ENCODE measurements around the gene PLEKHH1. TPM values are rescaled to one million over a fixed set of nuclear protein-coding genes. Genes with fewer than 3 reads are reported as not detected.
"Not testable (repeated sequence)": the region's sequence is repeated elsewhere in the genome, so short reads cannot be mapped to it uniquely, and the experiment has no call there.

Gene PLEKHH1
- total RNA-seq, 2 donors from 2014 or later = 1.0 to 1.2 TPM

DNA sequence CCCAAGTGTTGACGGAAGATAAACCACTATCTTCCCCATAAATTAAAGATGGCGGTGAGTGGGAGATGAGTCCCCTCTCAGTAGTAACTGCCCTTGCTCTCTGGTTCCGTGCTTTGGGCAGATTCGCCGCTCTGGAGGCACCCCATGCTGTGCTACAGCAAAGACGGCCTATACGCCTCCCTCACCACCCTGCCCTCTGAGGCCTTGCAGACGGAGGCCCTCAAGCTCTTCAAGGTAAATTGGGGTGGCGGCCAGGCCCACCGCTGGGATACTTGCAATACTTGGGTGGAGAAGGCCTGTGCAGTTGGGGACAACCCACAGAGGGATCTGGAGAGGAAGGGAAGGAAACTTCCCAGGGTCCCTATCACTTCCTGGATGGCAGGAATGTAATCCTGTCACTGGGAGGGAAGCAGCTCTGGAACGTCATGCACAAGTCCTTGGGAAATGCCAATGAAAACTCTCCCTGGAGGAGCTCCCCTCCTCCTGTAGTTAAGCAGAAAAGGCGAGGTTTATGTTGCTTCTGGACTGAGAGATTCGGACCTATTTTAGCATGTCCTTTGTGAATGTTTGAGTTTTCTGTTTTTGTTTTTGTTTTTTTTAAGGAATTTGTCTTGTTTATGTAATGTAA lies 44.2 kb downstream of the PLEKHH1 start:
- DNase-seq = no peak
- no peak overlapping the region for H3K4me3 Mint-ChIP-seq
- no peaks in the 10 kb centered on the region for H3K36me3 Mint-ChIP-seq (ENCODE audit: insufficient read depth in 2 of 2)
- no peaks in the 10 kb centered on the region for H3K4me1 Mint-ChIP-seq (ENCODE audit: low read depth)
- H3K27me3 Mint-ChIP-seq (ENCODE audit: low read depth) = no peaks in the 10 kb centered on the region
- H3K9me3 Mint-ChIP-seq = no peaks in the 10 kb centered on the region
- no peak overlapping the region for H3K27ac Mint-ChIP-seq
- no peak for ATAC-seq (replicated peaks in 1 of 2)

GRCh38 chr14:67577909-67578749 lies 45.0 kb downstream of the PLEKHH1 start:
- ATAC-seq (replicated peaks in 1 of 2) (no peak), DNase-seq (no peak)
- H3K36me3 Mint-ChIP-seq (ENCODE audit: insufficient read depth in 2 of 2) = no peaks in the 10 kb centered on the region
- no peak overlapping the region for H3K4me3 Mint-ChIP-seq
- no peaks in the 10 kb centered on the region for H3K9me3 Mint-ChIP-seq
- no peaks in the 10 kb centered on the region for H3K4me1 Mint-ChIP-seq (ENCODE audit: low read depth)
- no peaks in the 10 kb centered on the region for H3K27me3 Mint-ChIP-seq (ENCODE audit: low read depth)
- H3K27ac Mint-ChIP-seq = no peak overlapping the region

GRCh38 chr14:67579040-67579439 lies 46.0 kb downstream of the PLEKHH1 start:
- Mint-ChIP-seq H3K9me3 (no peaks in the 10 kb centered on the region), H3K27ac (no peak overlapping the region), H3K36me3 (ENCODE audit: insufficient read depth in 2 of 2) (no peaks in the 10 kb centered on the region), H3K4me1 (ENCODE audit: low read depth) (no peaks in the 10 kb centered on the region), H3K27me3 (ENCODE audit: low read depth) (no peaks in the 10 kb centered on the region), H3K4me3 (no peak overlapping the region)
- ATAC-seq (replicated peaks in 1 of 2) (no peak), DNase-seq (no peak)

DNA sequence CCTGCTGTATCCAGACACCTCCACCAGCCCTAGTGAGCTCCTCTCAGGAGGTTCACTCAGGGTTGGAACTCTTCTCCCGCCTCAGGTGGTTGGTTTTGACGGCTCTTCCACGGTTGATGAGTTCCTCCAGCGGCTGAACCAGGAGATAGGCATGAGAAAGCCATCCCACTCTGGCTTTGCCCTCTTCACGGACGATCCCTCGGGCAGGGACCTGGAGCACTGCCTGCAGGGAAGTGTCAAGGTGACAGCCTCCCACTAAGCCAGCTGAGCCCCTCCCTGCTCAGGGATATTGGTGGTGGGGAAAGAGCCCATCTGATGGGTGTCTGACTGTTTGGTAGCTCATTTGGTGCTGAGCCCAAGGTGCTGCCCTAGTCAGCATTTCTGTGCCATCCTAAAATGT lies 46.5 kb downstream of the PLEKHH1 start:
- Mint-ChIP-seq H3K27ac (no peak overlapping the region), H3K9me3 (no peaks in the 10 kb centered on the region), H3K36me3 (ENCODE audit: insufficient read depth in 2 of 2) (no peaks in the 10 kb centered on the region), H3K4me3 (no peak overlapping the region), H3K4me1 (ENCODE audit: low read depth) (no peaks in the 10 kb centered on the region), H3K27me3 (ENCODE audit: low read depth) (no peaks in the 10 kb centered on the region)
- DNase-seq = no peak
- no peak for ATAC-seq (replicated peaks in 1 of 2)

GRCh38 chr14:67580336-67581171 lies 47.5 kb downstream of the PLEKHH1 start:
- Mint-ChIP-seq H3K36me3 (ENCODE audit: insufficient read depth in 2 of 2) (no peaks in the 10 kb centered on the region), H3K4me1 (ENCODE audit: low read depth) (no peaks in the 10 kb centered on the region), H3K9me3 (no peaks in the 10 kb centered on the region), H3K4me3 (no peak overlapping the region), H3K27ac (no peak overlapping the region), H3K27me3 (ENCODE audit: low read depth) (no peaks in the 10 kb centered on the region)
- ATAC-seq (replicated peaks in 1 of 2) (no peak), DNase-seq (no peak)

DNA sequence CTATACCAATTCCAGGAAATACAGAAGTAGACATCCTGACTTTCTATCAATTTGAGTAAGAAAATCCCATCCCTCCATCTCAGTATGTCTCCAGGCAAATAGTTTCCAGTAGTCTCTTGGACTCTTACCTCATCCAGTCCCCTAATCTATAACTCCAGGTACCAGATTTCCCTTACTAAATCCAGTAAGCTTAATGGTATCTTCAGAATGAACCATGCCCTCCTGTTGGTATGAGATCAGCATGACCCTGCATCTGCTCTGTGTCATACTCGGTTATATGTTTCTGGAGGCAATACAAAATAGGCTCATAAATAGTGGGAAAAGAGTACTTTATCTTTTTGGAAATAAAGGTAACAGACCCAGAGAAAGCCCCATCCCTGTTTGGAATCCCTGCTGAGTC lies 48.6 kb downstream of the PLEKHH1 start:
- H3K36me3 Mint-ChIP-seq (ENCODE audit: insufficient read depth in 2 of 2) = no peaks in the 10 kb centered on the region
- H3K4me1 Mint-ChIP-seq (ENCODE audit: low read depth) = no peaks in the 10 kb centered on the region
- no peak overlapping the region for H3K4me3 Mint-ChIP-seq
- ATAC-seq (replicated peaks in 1 of 2) = no peak
- no peak overlapping the region for H3K27ac Mint-ChIP-seq
- no peaks in the 10 kb centered on the region for H3K9me3 Mint-ChIP-seq
- no peaks in the 10 kb centered on the region for H3K27me3 Mint-ChIP-seq (ENCODE audit: low read depth)
- DNase-seq = no peak

DNA sequence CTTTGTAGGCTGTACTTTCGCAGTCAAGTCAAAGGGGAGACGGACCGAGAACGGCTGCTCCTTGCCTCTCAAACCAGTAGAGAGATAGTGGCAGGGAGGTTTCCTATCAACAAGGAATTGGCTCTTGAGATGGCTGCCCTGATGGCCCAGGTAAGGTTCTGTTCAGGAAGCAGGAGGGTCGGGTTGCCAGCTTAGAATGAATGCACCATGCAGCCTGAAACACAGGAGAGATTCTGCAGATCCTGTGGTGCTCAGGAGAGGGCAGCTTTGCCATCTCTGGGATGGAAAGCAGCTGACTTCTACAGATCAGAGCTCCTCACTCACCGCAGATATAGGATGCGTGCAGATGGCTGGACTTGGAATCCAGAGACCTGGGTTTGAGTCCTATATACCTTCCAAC lies 49.0 kb downstream of the PLEKHH1 start:
- H3K4me3 Mint-ChIP-seq = no peak overlapping the region
- no peaks in the 10 kb centered on the region for H3K36me3 Mint-ChIP-seq (ENCODE audit: insufficient read depth in 2 of 2)
- H3K4me1 Mint-ChIP-seq (ENCODE audit: low read depth) = no peaks in the 10 kb centered on the region
- H3K9me3 Mint-ChIP-seq = no peaks in the 10 kb centered on the region
- DNase-seq (no peak), ATAC-seq (replicated peaks in 1 of 2) (no peak)
- H3K27ac Mint-ChIP-seq = no peak overlapping the region
- no peaks in the 10 kb centered on the region for H3K27me3 Mint-ChIP-seq (ENCODE audit: low read depth)

GRCh38 chr14:67583711-67584644 lies 50.9 kb downstream of the PLEKHH1 start:
- ATAC-seq (replicated peaks in 1 of 2) (peak; percentile 75 to 82), DNase-seq (peak; percentile 35 to 45)
- Mint-ChIP-seq H3K9me3 (no peaks in the 10 kb centered on the region), H3K27ac (peak overlapping the region; percentile 54), H3K36me3 (ENCODE audit: insufficient read depth in 2 of 2) (no peaks in the 10 kb centered on the region), H3K4me1 (ENCODE audit: low read depth) (no peaks in the 10 kb centered on the region), H3K27me3 (ENCODE audit: low read depth) (no peaks in the 10 kb centered on the region), H3K4me3 (no peak overlapping the region)

DNA sequence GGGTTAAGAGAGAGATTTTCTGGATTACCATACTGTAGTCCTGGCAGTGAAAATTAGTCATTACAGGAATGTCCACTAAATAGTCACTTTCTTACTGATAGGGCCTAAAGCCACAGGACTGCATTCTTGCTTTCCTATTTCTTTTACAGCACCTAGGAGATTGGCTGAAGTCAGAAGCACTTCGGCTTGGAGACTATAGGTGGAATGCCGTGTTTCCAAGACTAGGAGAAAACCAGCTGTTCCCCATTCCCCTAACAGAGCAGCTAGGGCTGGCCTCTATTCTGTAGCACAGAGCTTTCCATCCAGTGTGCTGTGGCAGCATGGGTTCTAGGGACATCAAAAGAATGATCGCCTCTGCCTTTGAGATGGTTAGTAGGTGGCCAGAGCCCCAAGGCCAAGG lies 51.9 kb downstream of the PLEKHH1 start:
- no peaks in the 10 kb centered on the region for H3K4me1 Mint-ChIP-seq (ENCODE audit: low read depth)
- no peak for DNase-seq
- H3K4me3 Mint-ChIP-seq = no peak overlapping the region
- H3K36me3 Mint-ChIP-seq (ENCODE audit: insufficient read depth in 2 of 2) = peaks cover 0 to 2% of the 10 kb centered on the region in 2 donors
- no peak for ATAC-seq (replicated peaks in 1 of 2)
- no peaks in the 10 kb centered on the region for H3K27me3 Mint-ChIP-seq (ENCODE audit: low read depth)
- H3K27ac Mint-ChIP-seq = no peak overlapping the region
- no peaks in the 10 kb centered on the region for H3K9me3 Mint-ChIP-seq

- no peak for ATAC-seq (replicated peaks in 1 of 2)
- no peaks in the 10 kb centered on the region for H3K27me3 Mint-ChIP-seq (ENCODE audit: low read depth)
- H3K27ac Mint-ChIP-seq = peak overlapping the region; percentile 87
- H3K4me3 Mint-ChIP-seq = no peak overlapping the region
- peaks cover 0 to 2% of the 10 kb centered on the region in 2 donors for H3K36me3 Mint-ChIP-seq (ENCODE audit: insufficient read depth in 2 of 2)
- DNase-seq = no peak
- no peaks in the 10 kb centered on the region for H3K4me1 Mint-ChIP-seq (ENCODE audit: low read depth)
- H3K9me3 Mint-ChIP-seq = no peaks in the 10 kb centered on the region
These were observed 53.3 kb downstream of the PLEKHH1 start for GRCh38 chr14:67586369-67586768.

- H3K27ac Mint-ChIP-seq = no peak overlapping the region
These were observed 56.2 kb downstream of the PLEKHH1 start for GRCh38 chr14:67589204-67589770.

DNA sequence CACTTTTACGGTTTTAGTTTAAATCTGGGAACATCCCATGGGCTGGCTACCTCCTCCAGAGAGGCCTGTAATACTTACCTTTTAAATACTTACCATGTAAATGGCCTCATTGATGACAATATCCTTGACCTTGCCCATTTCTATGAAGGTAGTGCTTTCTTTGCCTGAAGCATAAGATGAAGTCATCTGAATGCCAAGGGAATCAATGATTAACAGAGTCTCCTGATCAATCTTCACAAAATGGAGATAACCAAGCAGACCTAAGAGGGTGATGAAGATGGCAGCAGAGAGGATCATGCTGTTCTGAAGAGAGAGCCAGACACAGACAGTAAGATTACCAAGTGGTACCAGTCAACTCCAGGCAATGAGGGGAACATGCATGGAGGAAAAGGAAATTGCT lies 60.6 kb downstream of the PLEKHH1 start:
- peaks cover 16% of the 10 kb centered on the region for H3K4me1 Mint-ChIP-seq (ENCODE audit: low read depth)
- H3K9me3 Mint-ChIP-seq; DNase-seq; H3K27ac Mint-ChIP-seq; ATAC-seq (replicated peaks in 1 of 2); H3K36me3 Mint-ChIP-seq (ENCODE audit: insufficient read depth in 2 of 2); H3K27me3 Mint-ChIP-seq (ENCODE audit: low read depth); H3K4me3 Mint-ChIP-seq: not testable (repeated sequence)

More at GRCh38 chr14:67589204-67589770, 56.2 kb downstream of the PLEKHH1 start:
- no peaks in the 10 kb centered on the region for H3K27me3 Mint-ChIP-seq (ENCODE audit: low read depth)
- no peaks in the 10 kb centered on the region for H3K4me1 Mint-ChIP-seq (ENCODE audit: low read depth)
- H3K9me3 Mint-ChIP-seq = no peaks in the 10 kb centered on the region
- no peak for ATAC-seq (replicated peaks in 1 of 2)
- DNase-seq = no peak
- H3K36me3 Mint-ChIP-seq (ENCODE audit: insufficient read depth in 2 of 2) = peaks cover 2 to 3% of the 10 kb centered on the region in 2 donors
- no peak overlapping the region for H3K4me3 Mint-ChIP-seq
